HG02943 (cell line): ENCODE data around the gene KLHL29.

Experiments
- ATAC-seq: cut with Tn5 transposase; IDR thresholded peaks from one replicate; pipeline ENCODE4 v1.9.1; 2021; ENCODE audit warnings: mild to moderate bottlenecking, low read depth, moderate library complexity; ENCODE audit not compliant: unreplicated experiment

The KLHL29 gene

DNA sequence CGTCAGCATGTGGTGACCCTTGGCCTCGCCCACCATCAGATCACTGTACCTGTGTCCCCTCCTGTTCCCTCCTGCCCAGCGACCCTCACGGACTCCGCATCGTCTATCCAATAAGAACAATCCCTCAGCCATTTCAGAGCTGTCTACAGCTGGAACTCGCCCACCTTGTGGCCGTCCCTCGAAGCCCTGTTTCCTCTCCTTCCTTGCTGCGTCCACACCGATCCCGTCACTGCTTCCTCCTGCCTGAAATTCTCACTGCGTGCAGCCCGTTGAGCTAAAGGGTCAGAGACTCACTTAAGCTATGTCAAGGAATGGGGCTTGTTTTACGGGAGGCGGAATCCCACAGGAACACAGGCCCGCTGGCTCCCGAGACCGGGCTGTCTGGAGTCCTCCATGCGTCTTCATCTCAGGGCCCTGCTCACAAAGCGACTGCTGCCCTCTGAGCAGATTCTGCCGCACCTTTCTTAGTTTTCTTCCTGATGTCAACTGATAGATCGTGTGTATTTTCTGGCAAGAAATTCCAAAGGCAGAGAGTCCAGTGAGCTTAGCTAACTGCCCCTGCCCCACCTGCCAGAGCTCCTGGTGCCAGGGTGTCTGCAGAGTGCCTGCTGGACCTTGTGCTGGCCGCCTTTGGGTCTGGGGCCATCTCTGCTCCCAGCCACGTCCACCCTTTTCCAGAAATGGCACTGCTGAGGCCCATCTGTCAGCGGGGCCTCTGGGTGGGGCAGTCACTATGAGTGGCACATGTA lies 35.3 kb downstream of the KLHL29 start:
- no peak for ATAC-seq

DNA sequence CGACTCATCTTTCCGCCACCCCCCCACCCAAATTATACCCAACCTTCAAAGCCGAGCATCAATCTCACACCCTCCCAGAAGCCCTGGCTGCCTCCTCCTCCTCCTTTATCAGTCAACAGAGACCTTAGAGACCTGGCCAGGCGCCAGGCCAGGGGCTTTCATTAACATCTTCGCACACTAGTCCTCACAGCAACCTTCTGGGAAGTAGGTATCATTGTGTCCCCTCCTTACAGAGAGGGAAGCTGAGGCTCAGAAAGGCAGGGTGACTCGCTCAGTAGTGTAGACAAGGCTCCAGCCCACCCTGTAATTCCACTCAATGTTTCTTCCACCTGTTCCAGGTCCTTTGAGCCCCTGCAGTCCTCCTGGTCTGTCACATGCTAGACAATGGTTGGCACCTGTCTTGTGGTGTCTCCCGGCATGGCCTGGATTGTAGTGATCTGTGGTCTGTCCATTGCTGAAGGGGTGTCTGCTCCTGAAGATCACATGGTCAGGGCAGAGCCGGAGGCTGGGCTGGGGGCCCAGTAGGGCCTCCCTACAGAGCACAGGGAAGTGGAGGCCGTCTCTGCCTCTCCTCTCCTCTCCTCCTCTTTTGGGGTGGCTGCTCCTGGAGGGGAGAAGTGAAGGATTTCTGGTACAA lies 36.0 kb downstream of the KLHL29 start:
- no peak for ATAC-seq

DNA sequence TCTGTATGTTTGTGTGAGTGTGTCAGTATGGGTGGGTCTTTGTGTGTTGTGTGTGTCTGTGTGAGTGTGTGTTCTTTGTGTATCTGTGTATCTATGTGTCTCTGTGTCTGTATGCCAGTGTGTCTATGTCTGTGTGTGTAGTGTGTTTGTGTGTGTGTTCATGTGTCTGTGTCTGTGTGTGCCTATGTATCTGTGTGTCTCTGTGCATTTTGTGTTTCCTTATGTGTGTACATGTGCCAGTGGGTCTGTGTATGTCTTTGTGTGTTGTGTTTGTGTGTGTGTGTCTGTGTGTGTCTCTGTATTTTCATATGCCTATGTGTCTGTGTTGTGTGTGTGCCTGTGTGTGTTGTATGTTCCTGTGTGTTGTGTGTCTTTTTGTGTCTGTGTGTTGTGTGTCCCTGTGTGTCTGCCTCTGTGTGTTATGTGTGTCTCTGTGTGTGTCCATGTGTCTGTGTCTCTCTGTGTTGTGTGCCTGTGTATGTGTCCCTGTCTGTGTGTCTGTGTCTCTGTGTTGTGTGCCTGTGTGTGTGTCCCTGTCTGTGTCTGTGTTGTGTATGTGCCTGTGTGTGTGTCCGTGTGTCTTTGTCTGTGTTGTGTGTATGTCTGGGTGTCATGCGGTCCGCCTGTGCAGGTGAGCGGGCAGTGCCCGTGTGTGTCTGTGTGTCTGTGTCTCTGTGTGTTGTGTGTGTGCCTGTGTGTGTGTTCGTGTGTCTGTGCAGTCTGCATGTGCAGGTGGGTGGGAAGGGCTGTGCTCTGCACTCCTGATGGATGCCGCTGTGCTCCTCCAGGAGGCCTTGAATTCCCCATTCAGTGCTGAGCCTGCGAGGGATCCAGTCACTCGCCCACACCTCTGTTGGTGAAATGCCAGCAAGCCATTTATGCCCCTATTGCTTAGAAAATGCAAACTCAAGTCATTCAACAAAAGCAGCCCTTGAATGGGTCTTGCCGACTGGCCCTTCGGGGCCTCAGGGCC lies 37.4 kb downstream of the KLHL29 start:
- no peak for ATAC-seq

DNA sequence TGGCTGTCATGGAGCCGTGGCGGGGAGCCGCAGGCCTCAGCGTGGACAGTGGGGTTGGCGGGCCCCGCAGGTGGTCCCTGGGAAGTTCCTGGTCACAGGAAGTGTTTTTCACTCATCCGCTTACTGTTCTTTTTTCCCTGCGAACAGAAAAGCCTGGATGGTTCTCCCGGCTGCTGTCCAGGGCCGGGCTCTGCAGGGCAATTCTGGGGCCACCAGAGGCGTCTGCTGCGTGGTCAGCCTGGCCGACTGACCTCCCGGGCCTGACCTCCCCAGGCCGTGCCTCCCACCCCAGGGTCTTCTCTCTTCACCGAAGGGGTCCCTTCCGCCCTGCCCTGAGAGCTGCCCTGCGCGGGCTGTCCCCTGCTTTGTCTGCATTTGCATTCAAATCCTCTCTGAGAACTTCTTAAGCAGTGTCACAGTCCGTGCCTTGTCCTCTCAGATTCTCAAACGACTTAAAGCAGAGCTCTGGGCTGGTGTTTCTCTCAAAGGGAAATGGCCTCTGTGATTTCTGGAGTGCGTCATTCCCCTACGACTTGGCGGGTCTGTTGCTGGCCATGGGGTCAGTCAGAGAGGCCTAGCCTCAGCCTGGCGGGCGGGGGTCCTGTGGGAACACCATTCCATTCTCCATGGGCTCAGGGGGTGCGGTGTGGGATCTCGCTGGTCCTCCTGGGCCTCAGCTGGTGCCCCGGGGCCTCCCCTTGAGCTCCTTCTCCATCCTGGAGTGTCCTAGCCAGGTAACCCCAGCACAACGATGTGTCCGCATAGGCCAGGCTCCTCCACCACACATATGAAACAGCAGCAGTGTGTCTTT lies 38.3 kb downstream of the KLHL29 start:
- no peak for ATAC-seq

DNA sequence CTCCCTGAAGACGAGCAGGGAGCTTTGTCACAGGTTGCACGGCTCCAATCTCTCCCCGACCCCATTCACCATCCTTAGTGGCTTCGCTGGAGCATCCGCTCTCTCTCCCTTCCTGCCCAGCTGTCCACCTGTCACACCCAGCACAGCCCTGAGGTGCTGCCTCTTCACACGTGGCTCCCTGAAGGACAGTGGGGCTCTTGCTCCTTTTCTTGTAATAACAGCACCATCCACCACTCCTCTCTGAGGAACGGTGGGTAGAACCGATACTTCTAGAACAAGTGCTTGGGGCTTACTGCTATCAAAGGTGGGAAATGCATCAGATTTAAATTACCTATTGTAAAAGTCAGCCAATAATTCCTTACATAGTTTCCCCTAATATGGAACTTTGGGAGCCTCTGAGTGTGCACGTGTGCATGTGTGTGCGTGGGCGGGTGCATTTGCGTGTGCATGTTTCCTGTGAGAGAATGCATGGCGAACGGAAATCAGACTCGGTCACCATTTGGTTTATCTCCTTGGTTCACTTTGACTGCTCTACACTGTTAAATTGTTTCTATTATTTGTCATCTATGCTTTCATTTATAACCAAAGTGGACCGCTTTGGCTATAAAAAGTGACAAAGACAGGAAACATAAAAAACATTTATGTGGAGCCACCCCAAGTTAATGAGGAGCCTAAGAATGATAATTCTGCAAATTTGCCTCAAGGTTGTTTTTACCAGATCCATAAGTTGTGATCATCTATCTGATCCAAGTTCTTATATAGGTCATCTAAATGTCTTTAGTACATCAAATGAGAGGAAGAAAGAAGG lies 39.1 kb downstream of the KLHL29 start:
- no peak for ATAC-seq

DNA sequence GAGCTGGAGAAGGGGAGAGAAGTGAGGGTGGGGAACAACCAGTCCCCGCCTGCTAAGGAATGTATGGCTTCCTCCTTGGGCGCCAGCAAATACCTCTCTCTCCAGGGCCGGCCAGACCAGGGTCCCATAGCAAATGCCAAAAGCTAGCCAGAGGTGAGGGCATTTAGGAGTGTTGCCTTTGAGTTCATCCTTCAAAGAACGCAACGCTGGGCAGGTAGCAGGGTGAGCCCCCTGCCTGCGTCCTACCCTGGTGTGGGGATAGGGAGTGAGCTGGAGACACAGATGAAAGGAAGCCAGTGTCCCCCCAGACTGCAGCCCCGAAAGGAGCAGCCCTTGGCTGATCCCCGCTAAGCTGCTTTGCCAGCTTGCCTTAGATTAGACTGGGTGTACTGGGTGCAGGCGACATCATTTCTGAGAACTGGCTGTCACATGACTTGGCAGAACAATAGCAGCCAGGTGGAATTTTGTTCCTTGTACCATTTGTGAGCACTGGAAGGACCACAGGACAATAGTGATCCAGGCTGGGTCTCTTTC lies 40.4 kb downstream of the KLHL29 start:
- ATAC-seq = no peak

DNA sequence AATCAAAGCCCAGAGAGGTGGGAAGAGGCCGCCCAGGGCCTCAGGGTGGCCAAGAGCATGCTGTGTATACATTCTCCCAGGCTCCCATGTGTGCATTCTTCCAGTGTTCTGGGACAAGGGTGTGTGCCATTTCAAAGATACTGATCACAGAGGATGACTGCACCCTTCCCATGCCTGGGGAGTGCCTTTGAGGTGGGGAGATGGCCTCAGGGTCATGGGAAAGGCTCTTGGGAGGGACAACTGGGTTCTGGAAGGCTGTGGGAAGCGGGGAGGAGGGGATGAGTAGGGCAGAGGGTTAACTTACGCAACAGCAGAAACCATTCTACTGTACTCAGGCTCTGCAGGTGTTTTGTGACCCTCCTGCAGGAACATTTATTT lies 40.9 kb downstream of the KLHL29 start:
- ATAC-seq = no peak

DNA sequence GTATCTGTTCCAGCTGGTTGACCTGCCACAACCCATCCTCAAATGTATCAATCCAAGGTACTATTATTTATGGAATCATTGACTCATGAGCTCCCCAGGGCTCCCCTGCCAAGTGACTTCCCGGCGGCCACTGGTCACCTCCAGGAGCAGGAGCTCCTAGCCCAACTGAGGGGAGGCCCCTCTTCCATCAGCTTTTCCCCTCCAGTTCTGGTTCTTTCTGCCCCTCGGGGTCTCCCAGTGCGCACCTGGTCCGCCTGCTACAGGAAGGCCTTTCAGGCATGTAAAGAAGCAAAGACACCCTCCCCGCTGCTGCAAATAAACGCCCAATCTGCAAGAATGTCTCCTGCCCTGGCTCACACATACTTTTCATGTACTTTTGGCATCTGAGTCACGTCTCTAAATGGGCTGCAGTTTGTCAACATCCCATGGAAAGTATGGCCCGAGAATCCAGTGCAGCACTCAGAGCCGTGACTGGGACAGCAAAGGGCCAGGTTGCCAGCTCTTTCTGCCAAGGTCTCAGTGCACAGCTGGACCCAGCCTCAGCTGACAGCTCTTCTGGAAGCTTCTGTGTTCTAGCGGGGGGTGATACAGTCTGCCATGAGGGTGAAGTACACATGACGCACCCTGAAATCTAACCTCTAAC lies 41.4 kb downstream of the KLHL29 start:
- no peak for ATAC-seq

DNA sequence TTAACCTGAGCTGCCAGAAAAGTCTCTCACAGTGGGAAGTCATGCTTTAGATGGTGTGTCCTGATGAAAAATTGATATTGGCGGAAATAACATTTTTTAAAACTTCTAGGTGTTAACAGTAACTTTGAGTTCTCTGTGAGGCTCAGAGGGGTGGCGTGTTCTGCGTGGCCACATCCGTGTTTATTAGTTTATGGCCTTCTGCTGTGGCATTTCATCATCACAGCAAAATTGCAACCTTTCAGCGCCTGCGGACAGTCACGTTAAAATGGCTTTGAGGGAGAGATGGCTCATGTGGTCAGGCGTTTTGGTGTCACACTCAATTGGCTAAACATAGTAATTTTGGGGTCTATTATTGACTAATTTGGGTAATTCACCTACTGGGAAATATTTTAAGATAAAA lies 42.4 kb downstream of the KLHL29 start:
- no peak for ATAC-seq

DNA sequence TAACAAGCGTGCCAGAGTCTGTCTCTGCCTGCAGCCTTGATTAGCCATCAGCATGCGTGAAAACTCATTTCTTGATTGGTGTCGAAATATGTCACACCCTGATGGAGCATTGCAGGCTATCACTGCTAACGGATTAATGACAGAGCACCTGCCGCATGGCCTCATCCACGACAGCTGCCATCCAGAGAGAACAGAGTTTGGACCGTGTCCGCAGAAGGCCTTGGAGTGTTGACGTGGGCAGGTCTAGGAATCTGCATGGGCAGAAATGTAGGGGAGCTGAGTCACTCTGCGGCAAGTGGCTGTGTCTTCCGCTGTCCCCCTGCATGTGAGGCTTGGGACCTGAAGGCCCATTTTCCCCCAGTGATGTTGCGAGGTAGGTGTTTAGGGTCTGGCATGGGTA lies 43.0 kb downstream of the KLHL29 start:
- ATAC-seq = no peak

DNA sequence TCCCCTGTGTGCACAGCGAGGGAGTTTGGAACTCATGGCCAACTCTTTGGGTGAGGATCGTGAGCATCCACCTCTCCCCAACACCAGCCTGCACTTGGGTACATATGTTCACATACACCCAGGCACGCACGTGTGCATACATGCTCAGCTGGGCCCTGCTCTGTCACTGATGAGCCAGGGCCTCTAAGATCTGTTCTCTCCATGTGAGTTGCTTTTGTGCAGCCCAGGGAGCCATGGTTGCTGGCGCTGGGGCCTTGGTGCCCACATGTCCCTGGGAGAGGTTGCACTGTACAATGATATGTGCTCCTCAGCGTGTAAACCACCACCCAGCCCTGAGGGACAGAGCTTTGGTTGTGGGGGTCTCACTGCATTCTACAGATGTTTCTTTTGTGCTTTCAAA lies 44.1 kb downstream of the KLHL29 start:
- ATAC-seq = no peak

DNA sequence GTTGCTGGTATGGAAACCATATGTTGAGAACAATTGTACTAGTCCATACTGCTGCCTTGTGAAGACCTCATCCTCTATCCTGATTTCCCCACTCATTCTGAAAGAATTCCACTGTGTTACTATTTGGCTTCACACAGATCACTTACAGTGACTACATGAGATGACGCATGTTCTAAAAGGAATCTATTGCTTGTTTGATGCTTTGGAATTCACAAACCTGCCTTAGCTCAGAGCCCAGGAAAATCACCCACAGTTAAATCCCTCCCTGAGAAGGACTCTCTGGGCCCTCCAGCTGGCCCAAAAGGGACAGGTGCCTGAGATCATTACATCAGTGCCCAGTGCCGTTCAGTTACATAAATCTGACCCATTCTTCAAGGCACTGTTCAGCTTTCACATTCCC lies 45.3 kb downstream of the KLHL29 start:
- ATAC-seq = no peak

DNA sequence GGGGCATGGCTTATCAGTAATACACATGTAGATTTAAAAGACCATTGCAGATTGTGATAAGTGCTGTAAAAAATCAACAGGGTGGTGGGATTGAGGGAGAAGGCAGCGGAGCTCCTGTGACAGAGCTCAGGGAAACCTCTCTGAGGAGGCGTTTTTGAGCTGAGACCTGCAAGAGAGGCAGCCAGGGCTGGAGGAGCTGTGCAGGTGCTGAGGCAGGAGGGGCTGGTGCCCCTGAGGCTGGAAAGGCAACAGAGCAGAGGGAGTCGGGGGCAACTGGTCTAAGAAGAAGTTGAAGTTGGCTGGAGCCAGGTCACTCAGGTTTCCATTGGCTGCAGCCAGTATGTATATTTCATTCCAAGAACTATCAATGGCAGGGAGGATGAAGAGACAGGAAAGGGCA lies 47.6 kb downstream of the KLHL29 start:
- ATAC-seq = no peak

DNA sequence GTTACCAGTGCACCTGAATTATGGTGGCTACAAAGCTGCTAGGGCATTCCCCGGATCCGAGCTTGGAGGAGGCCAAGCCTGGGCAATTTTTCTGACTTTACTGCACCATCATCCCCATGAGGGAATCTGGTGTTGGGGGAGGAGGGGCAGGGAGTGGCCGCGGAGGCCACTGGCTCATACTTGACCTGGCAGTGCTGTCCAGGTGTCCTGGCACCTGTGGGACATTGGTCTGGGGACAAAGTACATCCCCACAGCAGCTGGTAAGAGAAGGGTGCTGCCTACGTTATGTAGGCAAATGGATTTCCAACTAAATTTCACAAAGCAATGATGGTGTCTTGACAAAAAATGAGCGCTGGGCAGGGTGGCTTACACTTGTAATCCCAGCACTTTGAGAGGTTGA lies 48.3 kb downstream of the KLHL29 start:
- no peak for ATAC-seq

DNA sequence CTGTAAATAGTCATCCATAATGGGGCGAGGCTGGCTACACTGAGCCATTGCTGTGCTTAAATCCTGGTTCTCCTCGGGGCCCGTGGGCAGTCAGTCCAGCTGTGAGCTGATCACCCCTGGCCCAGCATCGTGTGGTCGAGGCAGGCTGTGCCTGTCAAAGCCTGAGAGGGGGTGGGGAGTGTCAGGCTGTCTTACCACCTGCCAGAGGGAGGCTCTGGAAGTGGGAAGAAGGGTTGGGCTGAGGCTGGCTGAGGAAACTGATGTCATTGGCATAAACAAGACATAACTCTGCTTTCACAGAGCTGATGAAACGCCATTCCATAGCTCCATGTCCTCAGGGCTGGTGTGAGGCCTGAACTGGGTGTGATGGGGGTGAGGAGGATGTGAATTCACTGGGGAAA lies 49.7 kb downstream of the KLHL29 start:
- no peak for ATAC-seq

DNA sequence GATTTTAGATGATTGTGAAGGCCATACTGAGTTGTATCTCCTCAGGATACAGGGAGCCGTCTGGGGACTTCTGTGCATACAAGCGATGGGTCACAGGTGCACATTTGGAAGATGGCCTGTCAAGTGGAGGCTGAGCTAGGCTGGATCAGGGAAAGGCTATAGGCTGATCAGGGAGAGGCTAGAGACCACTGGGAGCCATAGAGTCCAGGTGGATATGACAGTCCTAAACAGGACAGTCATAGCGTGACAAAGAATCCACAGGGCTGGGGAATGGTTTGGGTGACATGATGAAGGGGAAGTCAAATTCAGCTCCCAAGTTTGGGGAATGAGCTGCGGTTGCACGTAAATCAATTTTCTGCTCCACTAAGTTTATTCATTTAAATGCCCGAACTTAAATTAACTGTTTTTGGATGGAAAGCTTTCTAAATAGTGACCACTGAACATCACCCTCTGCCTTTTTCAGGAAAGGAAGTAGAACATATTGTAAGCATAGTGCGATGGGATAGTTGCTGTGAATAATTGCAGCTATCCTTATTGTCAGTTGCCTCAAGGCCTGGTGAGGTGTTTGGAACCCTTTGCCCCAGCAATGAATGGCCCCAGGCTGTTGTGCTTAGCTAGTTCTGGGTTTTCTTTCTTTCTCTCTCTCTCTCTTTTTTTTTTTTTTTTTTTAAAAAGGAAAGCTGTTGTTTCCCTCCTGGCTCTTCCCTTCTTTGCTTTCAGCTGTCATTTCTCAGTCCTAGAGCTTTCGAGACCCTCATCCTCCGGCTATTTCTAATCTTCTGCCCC lies 50.5 kb downstream of the KLHL29 start:
- no peak for ATAC-seq

DNA sequence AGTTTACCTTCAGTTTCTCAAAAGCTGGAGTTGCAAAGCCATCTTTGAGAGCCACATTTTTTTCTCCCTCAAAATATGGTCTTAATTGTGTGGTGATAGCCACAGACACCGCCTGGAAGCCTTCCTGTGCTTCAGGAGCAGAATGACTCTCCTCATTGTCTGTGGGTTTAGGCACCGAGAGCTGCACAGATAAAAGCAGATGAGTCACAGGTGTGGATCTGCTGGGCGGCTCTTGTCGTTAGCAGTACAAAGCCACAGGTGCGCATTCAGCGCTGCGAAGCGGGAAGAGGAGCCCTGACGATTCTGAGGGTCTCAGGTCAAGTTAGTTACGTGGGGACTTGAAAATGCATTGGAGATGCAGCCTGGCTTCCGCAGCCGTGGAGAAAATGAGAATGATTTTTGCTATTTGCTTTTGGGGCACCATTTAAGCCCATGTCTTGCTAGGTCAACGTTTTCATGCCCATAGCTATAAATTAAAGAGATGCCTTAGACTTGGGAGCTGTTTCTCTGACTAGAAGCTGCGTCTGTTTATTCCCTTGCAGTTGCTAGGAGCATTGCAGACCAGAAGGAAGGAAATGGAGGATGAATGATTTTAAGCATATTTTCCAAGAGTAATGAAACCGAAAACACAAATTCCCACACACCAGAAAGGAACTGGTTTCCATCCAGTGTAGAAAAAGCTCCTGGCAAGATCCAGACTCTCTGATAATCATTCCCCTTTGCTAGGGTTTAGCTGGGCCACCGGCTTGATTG lies 51.5 kb downstream of the KLHL29 start:
- no peak for ATAC-seq
